Mucosa of descending colon (tissue), 3 donors: Measurements from ENCODE around the gene ATP6V1G2. TPM values are rescaled to one million over a fixed set of nuclear protein-coding genes. Genes with fewer than 3 reads are reported as not detected.

Source experiments
- ATAC-seq: fragments of 200-7000 bp; cut with Tn5 transposase; one replicate; pipeline ENCODE4 v1.9.1; 2020; ENCODE audit warnings: mild to moderate bottlenecking, moderate library complexity
- DNase-seq, 3 donors: peaks; one replicate each; pipeline ENCODE4 v3.0.0-alpha.2; 2020
- H3K36me3 ChIP-seq: fragments of 200-600 bp; one replicate; pipeline ENCODE4 v1.8.0; 2021; ENCODE audit warnings: low read depth, mild to moderate bottlenecking
- H3K4me1 ChIP-seq: fragments of 200-600 bp; one replicate; pipeline ENCODE4 v1.8.0; 2021; ENCODE audit warnings: low read depth, mild to moderate bottlenecking
- H3K4me3 ChIP-seq: fragments of 200-600 bp; one replicate; pipeline ENCODE4 v1.8.0; 2021; ENCODE audit warnings: mild to moderate bottlenecking
- H3K9me3 ChIP-seq: fragments of 200-600 bp; one replicate; pipeline ENCODE4 v1.8.0; 2021; ENCODE audit warnings: mild to moderate bottlenecking
- CTCF ChIP-seq: fragments of 200-600 bp; IDR thresholded peaks from one replicate; pipeline ENCODE4 v1.8.0; 2022; ENCODE audit warnings: antibody characterized with exemption, mild to moderate bottlenecking
- intact Hi-C, 2 donors: fragments of 100-400 bp; cut with DNase I in 1 of 2; cut with micrococcal nuclease in 1 of 2; formaldehyde crosslinking; loops; one replicate each; pipeline versions ENCODE4 v1.11.0 to v1.11.1; 2022; cut with DNase I, micrococcal nuclease
- total RNA-seq, 3 donors: library from RNA; stranded (reverse); fragmentation: NEBNext Ultra II Directional in 2 of 3; extraction: Animal tissue kit (Norgen Biotek cat#: 25700) in 2 of 3; gene quantifications; one replicate each; pipeline versions ENCODE4 v1.2.1 to v1.2.4, GENCODE V29; 2021 to 2023
- donor health status: DM: no; HTN: no; CAD: no; lungs with moderate emphysema.
- donor health status: DM: no; HTN: no; CAD: no.
- donor health status: DM: no; HTN: yes; CAD: no.

ATP6V1G2 gene
- total RNA-seq, 3 donors from 2014 or later, result 0.55 to 4.5 (median 1.2) TPM

- Histone ChIP-seq H3K4me1 (no peaks in the 10 kb centered on the region), H3K9me3 (no peaks in the 10 kb centered on the region), H3K36me3 (peaks cover 24% of the 10 kb centered on the region), H3K4me3 (no peak overlapping the region)
- DNase-seq (no peak), ATAC-seq (no peak)
- TF ChIP-seq CTCF, result no peak
- intact Hi-C loops, result no loop called here
Observed at GRCh38 chr6:31531162-31531561, 15.2 kb downstream of the ATP6V1G2 start.

GRCh38 chr6:31530659-31531058 lies 15.7 kb downstream of the ATP6V1G2 start:
- no peak for DNase-seq
- Histone ChIP-seq H3K4me3 (no peak overlapping the region), H3K36me3 (peaks cover 24% of the 10 kb centered on the region), H3K9me3 (no peaks in the 10 kb centered on the region), H3K4me1 (no peaks in the 10 kb centered on the region)
- TF ChIP-seq CTCF, result no peak
- intact Hi-C loops, result no loop called here
- ATAC-seq, result no peak

GRCh38 chr6:31529329-31530150 lies 16.9 kb downstream of the ATP6V1G2 start:
- Histone ChIP-seq H3K36me3 (peaks cover 16% of the 10 kb centered on the region), H3K4me1 (no peaks in the 10 kb centered on the region), H3K4me3 (no peak overlapping the region), H3K9me3 (no peaks in the 10 kb centered on the region)
- intact Hi-C loops, result no loop called here
- ATAC-seq (peak; percentile 20), DNase-seq (no peak)
- no peak for TF ChIP-seq CTCF

- ATAC-seq, result peak; percentile 32
Observed at GRCh38 chr6:31528821-31529328, 17.5 kb downstream of the ATP6V1G2 start, which contains the start of gene MCCD1. TSS of gene MCCD1 (plus strand) at chr6:31528962. CDS start at chr6:31529015, 53 bp downstream.

GRCh38 chr6:31528307-31528777 lies 18.1 kb downstream of the ATP6V1G2 start:
- no peak for TF ChIP-seq CTCF
- no peaks in the 10 kb centered on the region for H3K9me3 ChIP-seq
- no peak for DNase-seq
- ATAC-seq, result peak; percentile 4
- H3K36me3 ChIP-seq, result peaks cover 11% of the 10 kb centered on the region
- no peak overlapping the region for H3K4me3 ChIP-seq
- no peaks in the 10 kb centered on the region for H3K4me1 ChIP-seq
- intact Hi-C loops, result no loop called here

More at GRCh38 chr6:31528821-31529328, 17.5 kb downstream of the ATP6V1G2 start, which contains the start of gene MCCD1:
- Histone ChIP-seq H3K4me3 (no peak within 1 kb of the TSS), H3K4me1 (no peaks in the 10 kb centered on the region), H3K9me3 (no peaks in the 10 kb centered on the region), H3K36me3 (peaks cover 11% of the 10 kb centered on the region)
- no peak for DNase-seq
- no peak for TF ChIP-seq CTCF
- intact Hi-C loops, result no loop called here
